SKM-1 treated with dmso at 0.1 percent for 144 hours (cell line): Measurements from ENCODE around the gene SLC16A10.
"Not testable (repeated sequence)": the region's sequence is repeated elsewhere in the genome, so short reads cannot be mapped to it uniquely, and the experiment has no call there.

Experiments
- DNase-seq: peaks from one replicate; lab custom pipeline; 2025; ENCODE audit not compliant: unreplicated experiment; lab: John Stamatoyannopoulos, UW

SLC16A10 gene

GRCh38 chr6:111087106-111087835, at the start of gene SLC16A10:
SLC16A10 (plus strand) TSS chr6:111087503; CDS start chr6:111087753, 250 bp downstream.
- peak; percentile 73 for DNase-seq

GRCh38 chr6:111038534-111039252, 48.6 kb upstream of the SLC16A10 start:
- DNase-seq: no peak

- DNase-seq: no peak
Measured at GRCh38 chr6:111041917-111042316, 45.4 kb upstream of the SLC16A10 start.

- no peak for DNase-seq
Measured at GRCh38 chr6:111047244-111047643, 40.1 kb upstream of the SLC16A10 start.

- no peak for DNase-seq
Measured at GRCh38 chr6:111050261-111051023, 36.9 kb upstream of the SLC16A10 start.

GRCh38 chr6:111052171-111052570, 35.1 kb upstream of the SLC16A10 start:
- DNase-seq: no peak

GRCh38 chr6:111057074-111057752, 30.1 kb upstream of the SLC16A10 start:
- DNase-seq: peak; percentile 57

- DNase-seq: no peak
Measured at GRCh38 chr6:111061508-111061907, 25.8 kb upstream of the SLC16A10 start.

- not testable (repeated sequence) for DNase-seq
Measured at GRCh38 chr6:111061985-111062384, 25.3 kb upstream of the SLC16A10 start.

- not testable (repeated sequence) for DNase-seq
Measured at GRCh38 chr6:111062860-111063259, 24.4 kb upstream of the SLC16A10 start.

GRCh38 chr6:111068109-111068865, 19.0 kb upstream of the SLC16A10 start:
- DNase-seq: no peak

- no peak for DNase-seq
Measured at GRCh38 chr6:111068866-111069234, 18.5 kb upstream of the SLC16A10 start.

- no peak for DNase-seq
Measured at GRCh38 chr6:111069382-111070104, 17.8 kb upstream of the SLC16A10 start.

GRCh38 chr6:111070105-111071005, 16.9 kb upstream of the SLC16A10 start:
- DNase-seq: no peak

GRCh38 chr6:111072801-111073360, 14.4 kb upstream of the SLC16A10 start:
- no peak for DNase-seq

GRCh38 chr6:111074311-111074710, 13.0 kb upstream of the SLC16A10 start:
- no peak for DNase-seq

- DNase-seq: peak; percentile 84
Measured at GRCh38 chr6:111076024-111076695, 11.1 kb upstream of the SLC16A10 start.

- DNase-seq: no peak
Measured at GRCh38 chr6:111080698-111081097, 6.6 kb upstream of the SLC16A10 start.
